Bronchial epithelial cell (primary cell): ENCODE measurements around the gene LGI4. TPM values are rescaled to one million over a fixed set of nuclear protein-coding genes. Genes with fewer than 3 reads are reported as not detected.

Experiments used
- DNase-seq: peaks from one replicate; pipeline ENCODE4 v3.0.0-alpha.2; 2010; ENCODE audit warnings: low read depth
- FAIRE-seq: peaks from 2 replicates; lab custom pipeline; 2011; peaks lifted over from hg19 to GRCh38; lab: Jason Lieb, UNC
- H3K27me3 ChIP-seq: 2 replicates; pipeline ENCODE4 v1.5.1; 2011; ENCODE audit warnings: low read length; ENCODE audit not compliant: control insufficient read depth, insufficient read depth
- H3K36me3 ChIP-seq: 2 replicates; pipeline ENCODE4 v1.5.1; 2011; ENCODE audit warnings: low read length; ENCODE audit not compliant: control insufficient read depth, insufficient read depth
- H3K4me3 ChIP-seq: 2 replicates; pipeline ENCODE4 v1.5.1; 2011; ENCODE audit warnings: mild to moderate bottlenecking, low read depth, low read length, control low read depth
- CTCF ChIP-seq: IDR thresholded peaks from 2 replicates; pipeline ENCODE4 v1.5.1; 2011; ENCODE audit warnings: mild to moderate bottlenecking, moderate library complexity, low read length, control low read depth, inconsistent platforms; ENCODE audit not compliant: insufficient read depth, severe bottlenecking
- total RNA-seq: library from RNA; depleted of rRNA; stranded (reverse); fragments of >200 nt; gene quantifications from 2 replicates; pipeline ENCODE4 v1.2.1, GENCODE V29; 2014

LGI4 gene
- total RNA-seq, 1 donor from 2014 or later: not detected

DNA sequence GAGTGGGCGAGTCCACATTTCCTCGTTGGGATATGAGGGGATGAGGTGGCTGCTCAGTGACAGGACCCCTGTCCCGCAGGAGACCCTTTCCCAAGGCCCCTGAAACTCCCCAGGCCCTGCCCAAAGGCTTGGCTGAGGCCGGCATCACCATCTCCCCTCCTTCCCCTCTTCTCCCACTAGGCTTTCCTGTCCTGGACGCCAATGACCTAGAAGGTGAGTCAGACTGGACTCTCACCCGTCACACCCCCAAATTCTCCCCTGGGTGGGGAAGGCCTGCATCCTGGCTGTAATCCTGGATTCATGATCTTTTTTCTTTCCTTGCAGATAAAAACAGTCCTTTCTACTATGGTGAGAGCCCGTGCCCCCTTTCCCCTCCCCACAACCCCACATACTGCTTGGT lies 14.0 kb downstream of the LGI4 start:
- Histone ChIP-seq H3K4me3 (no peak overlapping the region), H3K36me3 (peaks cover 20% of the 10 kb centered on the region), H3K27me3 (no peaks in the 10 kb centered on the region)
- TF ChIP-seq CTCF: no peak
- FAIRE-seq (no peak), DNase-seq (peak; percentile 41)

GRCh38 chr19:35120492-35120891 lies 14.4 kb downstream of the LGI4 start:
- FAIRE-seq: no peak
- no peaks in the 10 kb centered on the region for H3K27me3 ChIP-seq

DNA sequence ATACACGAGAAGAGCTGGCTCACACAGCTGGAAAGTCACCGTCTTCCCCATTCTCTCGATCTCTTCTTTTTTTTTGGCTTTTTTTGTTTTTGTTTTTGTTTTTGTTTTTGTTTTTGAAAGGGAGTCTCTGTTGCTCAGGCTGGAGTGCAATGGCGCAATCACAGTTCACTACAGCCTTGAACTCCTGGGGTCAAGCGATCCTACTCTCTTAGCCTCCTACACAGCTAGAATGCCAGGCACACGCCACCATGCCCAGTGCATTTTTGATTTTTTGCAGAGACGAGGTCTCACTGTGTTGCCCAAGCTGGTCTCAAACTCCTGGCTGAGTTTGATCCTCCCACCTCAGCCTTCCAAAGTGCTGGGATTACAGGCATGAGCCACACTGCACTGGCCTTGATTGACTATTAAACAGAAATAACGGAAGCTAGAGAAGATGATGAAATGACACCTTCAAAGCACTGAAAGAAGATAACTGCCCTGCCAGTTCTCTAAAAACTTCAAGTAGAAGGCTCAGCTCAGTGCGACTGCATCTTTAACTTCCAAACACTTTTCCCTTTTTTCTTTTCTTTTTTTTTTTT lies 15.2 kb downstream of the LGI4 start:
- Histone ChIP-seq H3K27me3 (no peaks in the 10 kb centered on the region), H3K36me3 (peaks cover 20% of the 10 kb centered on the region), H3K4me3 (peak overlapping the region; percentile 52)
- FAIRE-seq (no peak), DNase-seq (no peak)
- no peak for TF ChIP-seq CTCF

More at GRCh38 chr19:35120492-35120891, 14.4 kb downstream of the LGI4 start:
- no peak for TF ChIP-seq CTCF
- H3K4me3 ChIP-seq: no peak overlapping the region
- peak; percentile 99 for DNase-seq
- peaks cover 20% of the 10 kb centered on the region for H3K36me3 ChIP-seq

GRCh38 chr19:35119091-35119490 lies 15.8 kb downstream of the LGI4 start:
- H3K4me3 ChIP-seq: peak overlapping the region; percentile 52
- no peak for TF ChIP-seq CTCF

GRCh38 chr19:35118268-35119020 lies 16.4 kb downstream of the LGI4 start:
- Histone ChIP-seq H3K27me3 (no peaks in the 10 kb centered on the region), H3K36me3 (peaks cover 20% of the 10 kb centered on the region), H3K4me3 (peak overlapping the region; percentile 52)
- DNase-seq: no peak
- no peak for FAIRE-seq
- TF ChIP-seq CTCF: no peak

More at GRCh38 chr19:35119091-35119490, 15.8 kb downstream of the LGI4 start:
- no peaks in the 10 kb centered on the region for H3K27me3 ChIP-seq
- no peak for DNase-seq
- H3K36me3 ChIP-seq: peaks cover 20% of the 10 kb centered on the region
- FAIRE-seq: no peak
